Right lobe of liver (tissue), 4 donors: Measurements from ENCODE around the gene KIF4A.
"Not testable (repeated sequence)": the region's sequence is repeated elsewhere in the genome, so short reads cannot be mapped to it uniquely, and the experiment has no call there.

Experiments
- POLR2A ChIP-seq: fragments of 450-650 bp; IDR thresholded peaks from one replicate; pipeline ENCODE4 v1.6.1; 2017; ENCODE audit warnings: antibody characterized with exemption, mild to moderate bottlenecking
- TF ChIP-seq, protein P1 (sequence below), 4 donors: fragments of 200-600 bp in 3 of 4; fragments of 450-650 bp in 1 of 4; IDR thresholded peaks; one replicate each; pipeline versions ENCODE4 v1.5.1 to v1.8.0; 2016 to 2022; ENCODE audit warnings: antibody characterized with exemption in 4 of 4, mild to moderate bottlenecking in 2 of 4
- donor health status: DM: no; HTN: no; CAD: no.
- donor health status: DM: no; HTN: no; CAD: no.
- donor health status: DM: no; HTN: yes; CAD: no.

GRCh38 chrX:70400181-70400580 is 110.3 kb downstream of the KIF4A start:
- TF ChIP-seq, protein P1, sequence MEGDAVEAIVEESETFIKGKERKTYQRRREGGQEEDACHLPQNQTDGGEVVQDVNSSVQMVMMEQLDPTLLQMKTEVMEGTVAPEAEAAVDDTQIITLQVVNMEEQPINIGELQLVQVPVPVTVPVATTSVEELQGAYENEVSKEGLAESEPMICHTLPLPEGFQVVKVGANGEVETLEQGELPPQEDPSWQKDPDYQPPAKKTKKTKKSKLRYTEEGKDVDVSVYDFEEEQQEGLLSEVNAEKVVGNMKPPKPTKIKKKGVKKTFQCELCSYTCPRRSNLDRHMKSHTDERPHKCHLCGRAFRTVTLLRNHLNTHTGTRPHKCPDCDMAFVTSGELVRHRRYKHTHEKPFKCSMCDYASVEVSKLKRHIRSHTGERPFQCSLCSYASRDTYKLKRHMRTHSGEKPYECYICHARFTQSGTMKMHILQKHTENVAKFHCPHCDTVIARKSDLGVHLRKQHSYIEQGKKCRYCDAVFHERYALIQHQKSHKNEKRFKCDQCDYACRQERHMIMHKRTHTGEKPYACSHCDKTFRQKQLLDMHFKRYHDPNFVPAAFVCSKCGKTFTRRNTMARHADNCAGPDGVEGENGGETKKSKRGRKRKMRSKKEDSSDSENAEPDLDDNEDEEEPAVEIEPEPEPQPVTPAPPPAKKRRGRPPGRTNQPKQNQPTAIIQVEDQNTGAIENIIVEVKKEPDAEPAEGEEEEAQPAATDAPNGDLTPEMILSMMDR (IDR thresholded peaks at IDR 0.05), result not testable (repeated sequence)
- not testable (repeated sequence) for TF ChIP-seq POLR2A
